ENCODE measurements around the gene NEU2. TPM values are rescaled to one million over a fixed set of nuclear protein-coding genes. Genes with fewer than 3 reads are reported as not detected.
"Not testable (repeated sequence)": the region's sequence is repeated elsewhere in the genome, so short reads cannot be mapped to it uniquely, and the experiment has no call there.

Gene NEU2
- total RNA-seq, 1 experiment from 2014 or later: not detected

DNA sequence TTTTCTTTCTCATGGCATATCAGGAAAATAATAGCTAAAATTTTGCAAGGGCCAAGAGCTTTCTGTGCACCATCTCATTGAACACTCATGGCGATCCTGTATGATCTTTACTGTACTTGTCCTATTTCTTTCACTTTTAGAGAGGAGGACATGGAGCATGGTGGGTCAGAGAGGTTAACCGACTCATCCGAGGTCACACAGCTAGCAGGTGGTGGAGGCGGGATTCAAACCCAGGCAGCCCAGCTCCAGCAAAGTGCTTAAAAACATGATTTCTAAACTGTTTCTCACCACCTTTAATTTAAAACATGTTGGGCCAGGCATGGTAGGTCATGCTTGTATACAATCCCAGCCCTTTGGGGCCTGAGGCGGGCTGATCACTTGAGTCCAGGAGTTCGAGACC lies 25.8 kb upstream of the NEU2 start:
- no peak for DNase-seq
- H3K4me3 ChIP-seq: no peak overlapping the region
- H3K9me3 ChIP-seq: no peaks in the 10 kb centered on the region
- H3K27me3 ChIP-seq: no peaks in the 10 kb centered on the region
- no peaks in the 10 kb centered on the region for H3K36me3 ChIP-seq

DNA sequence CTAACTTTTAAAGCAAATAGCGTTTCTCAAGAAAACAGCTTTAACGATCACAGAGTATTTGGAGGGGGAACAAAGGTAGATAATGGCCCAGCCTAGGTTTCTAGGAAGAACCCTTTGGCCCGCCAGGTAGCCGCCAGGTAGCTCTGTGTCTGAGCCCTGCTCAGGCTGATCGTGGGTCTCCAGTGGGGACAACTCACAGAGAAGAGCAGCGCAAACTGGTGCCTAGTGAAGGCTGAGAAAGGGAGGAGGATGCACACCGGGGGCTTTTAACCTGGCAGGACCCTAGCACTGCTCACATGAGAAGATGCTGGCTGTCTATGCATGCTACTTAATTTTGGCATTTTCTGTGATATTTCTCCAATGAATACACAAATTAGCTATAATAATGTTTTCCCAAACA lies 25.2 kb upstream of the NEU2 start:
- Histone ChIP-seq H3K4me3 (no peak overlapping the region), H3K36me3 (no peaks in the 10 kb centered on the region), H3K9me3 (no peaks in the 10 kb centered on the region), H3K27me3 (no peaks in the 10 kb centered on the region)
- no peak for DNase-seq

DNA sequence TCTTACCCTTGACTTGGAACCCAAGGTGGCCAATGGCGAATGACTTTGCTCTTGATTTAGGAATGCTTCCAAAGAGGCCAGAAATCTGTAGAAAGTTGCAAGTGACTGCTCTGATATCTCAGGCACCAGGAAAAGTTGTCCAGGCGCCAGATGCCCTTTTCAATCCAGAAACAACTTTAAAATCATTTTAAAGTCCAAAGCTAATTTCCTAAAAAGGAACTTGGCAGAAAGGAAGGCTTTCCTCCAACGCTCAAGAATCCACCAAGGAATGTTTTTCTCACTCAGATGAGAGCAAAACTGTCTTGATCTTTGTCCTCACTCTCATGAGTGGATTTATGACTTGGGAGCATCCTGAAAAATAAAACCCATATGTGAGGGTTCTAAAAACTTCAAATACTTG lies 24.7 kb upstream of the NEU2 start:
- no peak for DNase-seq
- no peak overlapping the region for H3K4me3 ChIP-seq
- H3K9me3 ChIP-seq: no peaks in the 10 kb centered on the region
- no peaks in the 10 kb centered on the region for H3K27me3 ChIP-seq
- H3K36me3 ChIP-seq: no peaks in the 10 kb centered on the region

DNA sequence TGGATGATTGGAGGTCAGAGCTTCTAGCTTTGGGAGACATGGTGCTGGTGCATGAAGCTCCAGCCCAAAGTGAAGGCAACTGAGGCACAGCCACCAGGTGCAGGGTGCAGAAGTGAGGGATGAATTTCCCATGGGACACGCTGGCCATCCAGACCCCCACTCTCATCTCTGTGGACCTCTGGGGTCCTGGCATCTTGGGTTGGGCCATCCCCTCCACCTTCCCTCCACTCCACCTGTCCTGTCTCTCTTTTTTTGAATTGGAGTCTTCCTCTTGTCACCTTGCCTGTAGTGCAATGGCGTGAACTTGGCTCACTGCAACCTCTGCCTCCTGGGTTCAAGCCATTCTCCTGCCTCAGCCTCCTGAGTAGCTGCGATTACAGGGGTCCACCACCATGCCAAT lies 22.8 kb upstream of the NEU2 start:
- no peaks in the 10 kb centered on the region for H3K36me3 ChIP-seq
- no peak for DNase-seq
- H3K4me3 ChIP-seq: no peak overlapping the region
- H3K9me3 ChIP-seq: no peaks in the 10 kb centered on the region
- H3K27me3 ChIP-seq: no peaks in the 10 kb centered on the region

DNA sequence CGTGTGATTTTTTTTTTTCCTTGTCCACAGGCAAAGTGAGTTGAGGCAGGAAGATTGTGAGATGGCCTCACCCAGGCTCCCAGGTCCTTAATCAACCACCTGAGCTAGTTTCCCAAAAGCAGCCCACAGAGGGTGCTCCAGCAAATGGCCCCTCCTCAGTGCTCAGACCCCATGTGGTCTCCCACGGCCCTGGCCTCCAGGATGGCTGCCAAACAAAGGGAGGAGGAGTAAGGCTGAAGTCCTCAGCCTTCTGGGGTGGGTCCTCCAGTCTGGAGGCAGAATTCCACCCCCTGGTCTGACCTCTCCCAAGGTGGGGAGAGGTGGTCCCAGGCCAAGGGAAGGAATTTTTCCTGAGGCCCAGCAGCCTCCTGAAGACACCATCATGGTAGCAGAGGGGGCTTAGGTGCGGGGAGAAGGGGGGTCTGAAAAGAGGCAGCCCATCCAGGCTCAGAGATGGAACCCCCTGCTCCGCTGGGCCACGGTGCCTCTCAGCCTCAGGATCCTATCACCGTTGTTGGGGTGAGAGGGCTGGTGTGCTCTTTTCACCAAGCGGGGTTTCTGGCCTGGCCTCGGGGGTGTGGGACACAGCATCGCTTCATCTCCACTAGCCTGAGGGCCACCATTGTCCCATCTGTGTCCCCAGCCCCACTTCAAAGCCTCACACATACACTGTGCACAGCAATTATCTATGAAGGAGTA lies 21.8 kb upstream of the NEU2 start:
- Histone ChIP-seq H3K36me3 (no peaks in the 10 kb centered on the region), H3K27me3 (no peaks in the 10 kb centered on the region), H3K4me3 (no peak overlapping the region), H3K9me3 (no peaks in the 10 kb centered on the region)
- DNase-seq: no peak

DNA sequence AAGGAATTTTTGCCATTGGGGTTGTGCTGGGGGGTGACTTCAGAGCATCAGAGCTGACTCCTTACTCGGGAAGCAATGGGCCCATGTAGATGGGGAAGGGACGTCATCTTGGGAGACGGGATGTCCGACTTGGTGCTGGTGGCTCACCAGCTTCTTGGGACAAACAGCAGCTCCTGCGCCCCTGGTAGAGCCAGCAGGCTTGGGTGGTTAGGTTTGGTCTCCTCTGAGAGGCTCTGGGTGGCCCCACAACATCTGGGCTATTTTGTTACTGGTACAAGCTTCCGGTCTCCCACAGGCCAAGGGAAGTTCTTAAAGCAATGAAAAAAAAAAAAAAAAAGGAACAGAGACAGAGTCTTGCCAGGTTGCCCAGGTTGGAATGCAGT lies 21.2 kb upstream of the NEU2 start:
- no peaks in the 10 kb centered on the region for H3K9me3 ChIP-seq
- no peak for DNase-seq
- no peaks in the 10 kb centered on the region for H3K36me3 ChIP-seq
- H3K4me3 ChIP-seq: no peak overlapping the region
- no peaks in the 10 kb centered on the region for H3K27me3 ChIP-seq

DNA sequence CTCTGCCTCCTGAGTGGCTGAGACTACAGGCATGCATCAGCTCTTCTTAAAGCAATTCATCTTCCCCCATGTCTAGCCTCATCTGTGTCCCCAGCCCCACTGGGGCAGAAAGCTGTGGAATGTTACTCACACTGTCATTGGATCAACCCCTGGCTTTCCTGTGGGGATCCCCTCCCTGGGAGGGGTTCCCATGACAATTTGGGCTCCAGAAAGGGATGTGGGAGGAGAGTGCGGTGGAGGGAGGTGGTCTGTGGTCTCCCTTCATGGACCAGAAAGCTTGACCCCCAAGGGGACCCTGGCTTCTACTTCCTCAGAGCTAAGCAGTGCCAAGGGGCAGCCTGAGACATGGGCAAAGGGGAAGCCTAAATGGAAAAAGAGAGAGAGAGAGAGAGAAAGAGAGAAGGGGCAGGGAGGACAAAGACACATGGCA lies 20.8 kb upstream of the NEU2 start:
- H3K4me3 ChIP-seq: no peak overlapping the region
- H3K36me3 ChIP-seq: no peaks in the 10 kb centered on the region
- DNase-seq: no peak
- no peaks in the 10 kb centered on the region for H3K9me3 ChIP-seq
- H3K27me3 ChIP-seq: no peaks in the 10 kb centered on the region

DNA sequence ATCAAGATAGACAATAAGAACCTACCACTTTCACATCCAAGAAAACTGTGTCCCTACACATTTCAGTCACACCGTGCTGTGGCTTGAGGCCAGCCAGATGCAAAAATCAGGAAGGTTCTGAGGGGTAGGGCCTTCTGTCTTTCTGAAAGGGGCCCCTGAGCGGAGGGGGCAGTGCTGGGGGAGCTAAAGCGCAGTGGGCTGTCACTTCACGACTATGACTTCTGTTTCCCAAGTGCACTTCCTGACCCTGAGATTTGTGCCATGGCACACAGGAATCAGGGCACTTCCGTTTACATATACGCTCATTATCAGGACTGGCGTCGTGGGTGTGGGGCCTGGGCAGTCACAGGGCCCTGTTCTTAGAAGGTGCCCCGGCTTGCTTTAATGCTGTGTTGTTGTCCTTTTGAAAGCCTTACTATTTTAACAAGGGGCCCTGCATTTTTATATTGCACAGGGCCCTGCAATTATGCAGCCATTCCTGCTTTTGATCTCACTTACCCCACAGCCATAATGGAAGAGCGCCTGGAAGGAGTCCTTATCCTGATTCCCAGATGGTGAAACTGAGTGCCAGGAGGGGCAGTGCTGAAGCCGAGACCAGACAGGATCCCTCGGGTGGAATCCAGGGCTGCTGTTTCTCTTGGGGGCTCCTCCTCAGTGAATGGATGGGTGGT lies 20.0 kb upstream of the NEU2 start:
- no peaks in the 10 kb centered on the region for H3K27me3 ChIP-seq
- DNase-seq: no peak
- no peaks in the 10 kb centered on the region for H3K9me3 ChIP-seq
- no peaks in the 10 kb centered on the region for H3K36me3 ChIP-seq
- no peak overlapping the region for H3K4me3 ChIP-seq

DNA sequence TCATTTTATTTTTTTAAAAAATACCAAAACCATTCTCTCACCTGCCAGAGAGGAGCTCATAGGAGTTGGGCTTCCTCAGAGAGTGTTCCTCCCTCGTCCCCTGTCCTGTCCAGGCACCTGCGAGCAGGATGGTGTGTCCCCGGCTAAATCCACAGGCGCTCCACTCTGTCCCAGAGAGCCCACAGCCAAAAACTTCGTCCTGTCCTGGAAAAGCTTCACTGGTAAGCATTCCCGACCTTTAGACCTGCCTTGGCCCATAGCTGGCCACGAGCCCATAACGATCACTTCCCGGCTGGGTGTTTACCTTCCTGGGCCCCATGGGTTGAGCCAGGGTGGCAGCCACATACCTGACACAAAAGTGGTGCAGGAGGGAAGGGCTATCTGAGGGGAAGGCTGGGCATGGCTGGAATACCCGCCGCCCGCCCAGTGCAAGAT lies 19.4 kb upstream of the NEU2 start, which contains the start of gene NGEF:
Gene NGEF (minus strand): TSS at position 230 of the 435 bp plus-strand sequence. CDS start 38,366 bp downstream, outside the sequence.
- H3K4me3 ChIP-seq: no peak within 1 kb of the TSS
- H3K27me3 ChIP-seq: no peaks in the 10 kb centered on the region
- H3K9me3 ChIP-seq: 0 out of 2 replicates have a peak, but pooled peaks cover 2% of the 10 kb centered on the region
- no peak for DNase-seq
- no peaks in the 10 kb centered on the region for H3K36me3 ChIP-seq

DNA sequence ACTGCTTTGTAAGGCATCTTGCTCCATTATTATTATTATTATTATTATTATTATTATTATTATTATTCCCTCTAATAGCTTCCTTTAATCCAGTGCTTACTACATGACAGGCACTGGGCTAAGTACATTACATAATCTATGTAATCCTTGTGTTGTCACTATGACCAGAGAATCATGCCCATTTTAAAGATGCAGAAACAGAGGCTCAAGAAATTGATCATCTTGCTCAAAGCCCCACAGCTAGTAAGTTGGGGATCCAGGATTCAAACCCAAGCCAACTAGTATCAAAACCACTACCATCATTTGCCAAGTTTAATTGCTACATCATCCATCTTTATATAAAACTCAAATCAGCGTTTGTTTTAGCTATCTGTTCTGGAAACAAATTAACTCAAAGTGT lies 18.8 kb upstream of the NEU2 start:
- H3K36me3 ChIP-seq: no peaks in the 10 kb centered on the region

DNA sequence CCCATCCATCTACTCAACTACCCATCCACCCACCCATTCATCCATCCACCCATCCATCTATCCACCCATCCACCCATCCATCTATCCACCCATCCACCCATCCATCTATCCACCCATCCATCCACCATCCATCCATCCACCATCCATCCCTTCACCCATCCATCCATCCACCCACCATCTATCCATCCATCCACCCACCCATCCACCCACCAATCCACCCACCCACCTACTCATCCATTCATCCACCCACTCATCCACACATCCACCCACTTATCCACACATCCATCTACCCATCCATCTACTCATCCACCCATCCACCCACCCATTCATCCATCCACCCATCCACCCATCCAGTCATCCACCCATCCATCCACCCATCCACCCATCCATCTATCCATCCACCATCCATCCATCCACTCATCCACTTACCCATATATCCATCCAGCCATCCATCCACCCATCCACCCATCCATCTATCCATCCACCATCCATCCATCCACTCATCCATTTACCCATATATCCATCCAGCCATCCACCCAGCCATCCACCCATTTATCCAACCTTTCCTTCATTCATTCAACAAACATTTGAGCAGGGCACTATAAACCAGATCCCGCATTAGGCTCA lies 17.3 kb upstream of the NEU2 start:
- H3K27me3 ChIP-seq: no peaks in the 10 kb centered on the region
- H3K4me3 ChIP-seq: no peak overlapping the region
- no peak for DNase-seq
- no peaks in the 10 kb centered on the region for H3K36me3 ChIP-seq
- H3K9me3 ChIP-seq: peaks cover 4% of the 10 kb centered on the region; the same call in 1 of the 2 replicates

More for the DNA sequence above, 18.8 kb upstream of the NEU2 start:
- Histone ChIP-seq H3K27me3 (no peaks in the 10 kb centered on the region), H3K4me3 (no peak overlapping the region), H3K9me3 (0 out of 2 replicates have a peak, but pooled peaks cover 2% of the 10 kb centered on the region)
- no peak for DNase-seq

DNA sequence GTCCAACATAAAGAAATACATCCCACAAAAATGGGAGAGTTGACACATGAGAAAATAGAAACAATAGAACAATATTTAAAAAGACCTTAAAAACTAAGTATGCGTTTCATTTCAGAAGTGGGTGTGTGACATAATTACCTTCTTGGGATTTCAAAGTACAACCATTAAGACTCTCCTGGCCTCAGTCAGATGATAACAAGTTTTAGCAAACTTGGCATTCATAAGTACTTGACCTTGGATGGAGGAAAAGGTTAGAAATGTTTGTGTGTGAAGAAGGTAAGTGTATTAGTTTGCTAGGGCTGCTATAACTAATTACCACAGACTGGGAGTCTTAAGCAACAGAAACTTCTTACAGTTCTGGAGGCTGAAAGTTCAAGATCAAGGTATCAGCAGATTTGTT lies 14.5 kb upstream of the NEU2 start:
- H3K9me3 ChIP-seq: peaks cover 4% of the 10 kb centered on the region; the same call in 1 of the 2 replicates
- H3K36me3 ChIP-seq: no peaks in the 10 kb centered on the region
- DNase-seq: no peak
- no peak overlapping the region for H3K4me3 ChIP-seq
- no peaks in the 10 kb centered on the region for H3K27me3 ChIP-seq

DNA sequence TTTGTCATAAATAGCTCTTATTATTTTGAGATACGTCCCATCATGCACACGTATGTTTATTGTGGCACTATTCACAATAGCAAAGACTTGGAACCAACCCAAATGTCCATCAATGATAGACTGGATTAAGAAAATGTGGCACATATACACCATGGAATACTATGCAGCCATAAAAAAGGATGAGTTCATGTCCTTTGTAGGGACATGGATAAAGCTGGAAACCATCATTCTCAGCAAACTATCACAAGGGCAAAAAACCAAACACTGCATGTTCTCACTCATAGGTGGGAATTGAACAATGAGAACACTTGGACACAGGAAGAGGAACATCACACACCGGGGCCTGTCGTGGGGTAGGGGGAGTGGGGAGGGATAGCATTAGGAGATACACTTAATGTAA lies 12.9 kb upstream of the NEU2 start:
- DNase-seq, H3K4me3 ChIP-seq, H3K36me3 ChIP-seq, H3K9me3 ChIP-seq, H3K27me3 ChIP-seq: not testable (repeated sequence)

DNA sequence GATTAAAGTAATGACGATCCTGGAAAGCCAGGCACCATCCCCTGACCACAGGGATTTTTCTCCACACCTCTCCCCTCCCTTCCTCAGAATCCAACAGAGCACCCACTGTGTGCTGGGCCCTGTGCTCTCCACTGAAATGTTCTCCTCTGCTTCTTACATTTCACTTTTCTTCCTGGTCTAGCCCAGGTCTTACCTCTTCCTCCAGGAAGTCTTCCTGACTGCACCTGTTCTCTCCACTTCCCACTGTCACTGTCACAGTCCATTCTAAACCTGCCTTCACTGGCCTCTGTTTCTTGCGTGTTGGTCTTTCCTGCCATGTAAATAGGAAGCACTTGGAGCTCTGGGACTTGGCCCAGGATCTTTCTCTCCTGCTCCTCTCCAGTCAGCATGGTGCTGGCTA lies 12.0 kb upstream of the NEU2 start:
- H3K27me3 ChIP-seq: no peaks in the 10 kb centered on the region
- H3K9me3 ChIP-seq: peaks cover 4% of the 10 kb centered on the region; the same call in 1 of the 2 replicates
- no peaks in the 10 kb centered on the region for H3K36me3 ChIP-seq
- no peak for DNase-seq
- H3K4me3 ChIP-seq: no peak overlapping the region

DNA sequence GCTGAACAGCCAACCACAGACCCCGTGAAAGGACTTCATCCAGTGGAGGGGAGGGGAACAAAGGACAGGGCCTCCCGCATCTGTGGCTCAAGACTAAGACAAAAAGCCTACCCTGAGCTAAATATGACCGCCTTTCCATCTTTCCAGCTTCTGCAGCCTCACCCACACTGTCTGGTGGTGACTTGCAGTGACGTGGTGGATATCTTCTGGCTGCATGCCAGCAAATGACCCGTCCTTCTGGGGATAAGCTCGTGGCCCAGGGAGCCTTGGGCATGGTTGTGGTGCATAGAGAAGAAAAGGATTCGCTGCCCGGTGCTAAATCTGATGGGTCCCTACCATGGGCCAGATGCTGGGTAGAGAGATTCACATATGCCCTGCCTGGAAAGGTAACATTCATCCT lies 10.7 kb upstream of the NEU2 start:
- no peaks in the 10 kb centered on the region for H3K36me3 ChIP-seq
- no peaks in the 10 kb centered on the region for H3K27me3 ChIP-seq
- H3K4me3 ChIP-seq: no peak overlapping the region
- peak; percentile 42 for DNase-seq
- peaks cover 4% of the 10 kb centered on the region; the same call in 1 of the 2 replicates for H3K9me3 ChIP-seq

DNA sequence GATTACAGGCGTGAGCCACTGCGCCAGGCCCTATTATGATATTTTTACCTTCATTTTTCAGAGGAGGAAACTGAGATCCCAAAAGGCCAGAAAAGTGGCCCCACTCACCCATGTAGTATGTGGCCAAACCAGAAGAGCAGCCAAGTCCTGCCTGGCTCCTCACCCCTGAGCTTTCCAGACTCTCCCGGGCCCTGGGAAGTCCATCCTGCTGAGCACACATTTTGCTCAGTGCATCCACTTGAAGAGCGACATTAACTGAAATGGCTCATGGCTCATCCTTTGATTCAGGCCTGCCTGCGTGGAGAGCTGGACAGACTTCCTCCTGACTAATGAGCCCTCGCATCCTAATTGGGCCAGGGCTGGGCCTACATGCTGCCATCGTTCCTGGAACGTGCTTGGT lies 9.9 kb upstream of the NEU2 start:
- DNase-seq: no peak
- Histone ChIP-seq H3K9me3 (peaks cover 6% of the 10 kb centered on the region; the same call in 1 of the 2 replicates), H3K27me3 (no peaks in the 10 kb centered on the region), H3K36me3 (no peaks in the 10 kb centered on the region), H3K4me3 (no peak overlapping the region)

DNA sequence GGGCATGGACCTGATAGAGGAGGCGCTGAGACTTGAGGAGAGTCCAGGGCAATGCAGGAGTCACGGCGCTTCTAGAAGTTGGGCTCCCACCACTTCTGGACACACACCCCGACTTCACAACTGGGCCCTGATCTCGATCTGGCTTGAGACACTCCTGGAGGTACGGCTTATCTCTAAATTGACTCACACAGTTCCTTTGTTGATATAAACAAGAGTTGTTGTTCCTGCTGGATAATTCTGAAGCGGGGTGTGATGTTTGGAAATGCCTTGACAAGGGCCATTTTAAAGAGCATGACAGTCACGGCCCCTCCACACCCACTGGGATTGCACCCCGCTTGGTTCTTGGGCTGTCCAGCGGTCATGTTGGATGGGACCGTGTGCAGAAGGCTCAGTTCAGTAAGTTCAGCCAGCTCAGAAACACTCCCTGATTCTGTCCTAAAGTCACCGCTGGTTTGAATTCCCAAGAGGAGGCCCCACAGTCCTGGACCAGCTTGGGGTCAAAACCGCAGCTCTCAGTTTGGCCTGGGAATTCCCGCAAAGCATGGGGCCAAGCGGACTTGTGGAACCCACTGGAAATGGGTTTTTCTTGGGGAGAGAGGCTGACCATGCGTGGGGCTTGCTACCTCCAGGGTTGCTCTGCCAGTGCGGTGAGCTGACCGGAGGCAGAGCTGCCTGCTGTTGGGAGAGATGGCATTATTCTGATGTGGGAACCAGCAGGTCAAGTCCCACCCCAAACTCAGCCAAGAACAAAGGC lies 9.3 kb upstream of the NEU2 start:
- H3K27me3 ChIP-seq: no peaks in the 10 kb centered on the region
- no peak overlapping the region for H3K4me3 ChIP-seq
- H3K9me3 ChIP-seq: peaks cover 4% of the 10 kb centered on the region; the same call in 1 of the 2 replicates
- H3K36me3 ChIP-seq: no peaks in the 10 kb centered on the region
- no peak for DNase-seq
